K562 (cell line): ENCODE measurements around the gene MRPL58. TPM values are rescaled to one million over a fixed set of nuclear protein-coding genes. Genes with fewer than 3 reads are reported as not detected.

ENCODE experiments used
- ZNF121 ChIP-seq: sonication (generic); formaldehyde crosslinking; conservative IDR thresholded peaks from 2 replicates; pipeline ENCODE4 v1.8.0; 2022; ENCODE audit warnings: missing genetic modification reagents
- polyA plus RNA-seq, 8 experiments: library from polyadenylated mRNA; depleted of rRNA in 4 of 8; stranded (reverse) in 5 of 8; unstranded in 3 of 8; fragments of >200 nt; fragmentation: Nextera tagmentation in 2 of 8; fragmentation: Illumina TruSeq in 1 of 8; extraction: Ambion mirVana in 2 of 8; extraction: Trizol in 1 of 8; gene quantifications; 2 replicates each; pipeline versions ENCODE4 v1.2.1 to v1.2.3, GENCODE V29; 2011 to 2014; ENCODE audit warnings: inconsistent platforms in 1 of 8, missing spikeins in 1 of 8
- total RNA-seq, 7 experiments: library from RNA; depleted of rRNA in 6 of 7; stranded (reverse); fragments of >200 nt in 6 of 7; fragmentation: Illumina TruSeq in 2 of 7; extraction: Trizol in 2 of 7; gene quantifications; 2 replicates each; pipeline versions ENCODE4 v1.2.1 to v1.2.3, GENCODE V29; 2011 to 2021; ENCODE audit warnings: low replicate concordance in 1 of 7
- TF ChIP-seq, protein P1 (sequence below): fragments of 250-450 bp; sonication (Bioruptor Pico); IDR thresholded peaks from 2 replicates; pipeline ENCODE4 v1.4.0; 2020
- TF ChIP-seq, protein P2 (sequence below): fragments of 450-650 bp; conservative IDR thresholded peaks from 2 replicates; pipeline ENCODE4 v1.6.1; 2016; ENCODE audit warnings: missing genetic modification characterization, low read depth, mild to moderate bottlenecking, control low read depth, missing compliant biosample characterization

The MRPL58 gene
- total and polyA plus RNA-seq, 9 of the 15 experiments (the other 6 are each of a cell fraction or from before 2014, with no cell fraction given), result 30.8 to 107 (median 72.4) TPM

DNA sequence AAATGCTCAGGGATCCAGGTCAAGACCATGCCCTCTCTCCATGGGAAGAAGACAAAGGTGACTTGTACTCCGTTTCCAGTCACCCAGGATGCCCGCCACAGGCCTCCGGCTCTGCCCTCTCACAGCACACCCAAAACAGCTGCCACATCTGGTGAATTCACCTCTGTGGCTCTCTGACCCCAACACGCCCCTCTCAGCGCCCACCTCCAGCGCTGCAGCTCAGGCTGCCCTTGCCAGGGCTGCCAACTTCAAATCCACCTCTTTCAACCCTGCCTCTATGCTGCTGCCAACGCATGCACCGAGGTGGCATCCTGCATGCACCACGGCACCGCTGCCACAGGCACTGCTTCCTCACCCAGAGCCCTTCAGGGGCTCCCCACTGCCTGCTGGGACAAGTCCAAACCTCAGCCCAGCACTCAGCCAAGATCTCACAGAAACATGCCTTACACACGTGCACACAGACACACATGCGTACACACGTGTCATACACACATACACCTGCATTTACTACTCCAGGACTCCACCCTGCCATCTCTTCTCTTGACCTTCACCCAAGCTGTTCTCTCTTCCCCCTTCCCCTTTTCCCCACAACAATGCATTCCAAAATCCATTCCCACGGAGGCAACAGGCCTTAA lies 47.4 kb upstream of the MRPL58 start (continued):
- TF ChIP-seq, protein P1, sequence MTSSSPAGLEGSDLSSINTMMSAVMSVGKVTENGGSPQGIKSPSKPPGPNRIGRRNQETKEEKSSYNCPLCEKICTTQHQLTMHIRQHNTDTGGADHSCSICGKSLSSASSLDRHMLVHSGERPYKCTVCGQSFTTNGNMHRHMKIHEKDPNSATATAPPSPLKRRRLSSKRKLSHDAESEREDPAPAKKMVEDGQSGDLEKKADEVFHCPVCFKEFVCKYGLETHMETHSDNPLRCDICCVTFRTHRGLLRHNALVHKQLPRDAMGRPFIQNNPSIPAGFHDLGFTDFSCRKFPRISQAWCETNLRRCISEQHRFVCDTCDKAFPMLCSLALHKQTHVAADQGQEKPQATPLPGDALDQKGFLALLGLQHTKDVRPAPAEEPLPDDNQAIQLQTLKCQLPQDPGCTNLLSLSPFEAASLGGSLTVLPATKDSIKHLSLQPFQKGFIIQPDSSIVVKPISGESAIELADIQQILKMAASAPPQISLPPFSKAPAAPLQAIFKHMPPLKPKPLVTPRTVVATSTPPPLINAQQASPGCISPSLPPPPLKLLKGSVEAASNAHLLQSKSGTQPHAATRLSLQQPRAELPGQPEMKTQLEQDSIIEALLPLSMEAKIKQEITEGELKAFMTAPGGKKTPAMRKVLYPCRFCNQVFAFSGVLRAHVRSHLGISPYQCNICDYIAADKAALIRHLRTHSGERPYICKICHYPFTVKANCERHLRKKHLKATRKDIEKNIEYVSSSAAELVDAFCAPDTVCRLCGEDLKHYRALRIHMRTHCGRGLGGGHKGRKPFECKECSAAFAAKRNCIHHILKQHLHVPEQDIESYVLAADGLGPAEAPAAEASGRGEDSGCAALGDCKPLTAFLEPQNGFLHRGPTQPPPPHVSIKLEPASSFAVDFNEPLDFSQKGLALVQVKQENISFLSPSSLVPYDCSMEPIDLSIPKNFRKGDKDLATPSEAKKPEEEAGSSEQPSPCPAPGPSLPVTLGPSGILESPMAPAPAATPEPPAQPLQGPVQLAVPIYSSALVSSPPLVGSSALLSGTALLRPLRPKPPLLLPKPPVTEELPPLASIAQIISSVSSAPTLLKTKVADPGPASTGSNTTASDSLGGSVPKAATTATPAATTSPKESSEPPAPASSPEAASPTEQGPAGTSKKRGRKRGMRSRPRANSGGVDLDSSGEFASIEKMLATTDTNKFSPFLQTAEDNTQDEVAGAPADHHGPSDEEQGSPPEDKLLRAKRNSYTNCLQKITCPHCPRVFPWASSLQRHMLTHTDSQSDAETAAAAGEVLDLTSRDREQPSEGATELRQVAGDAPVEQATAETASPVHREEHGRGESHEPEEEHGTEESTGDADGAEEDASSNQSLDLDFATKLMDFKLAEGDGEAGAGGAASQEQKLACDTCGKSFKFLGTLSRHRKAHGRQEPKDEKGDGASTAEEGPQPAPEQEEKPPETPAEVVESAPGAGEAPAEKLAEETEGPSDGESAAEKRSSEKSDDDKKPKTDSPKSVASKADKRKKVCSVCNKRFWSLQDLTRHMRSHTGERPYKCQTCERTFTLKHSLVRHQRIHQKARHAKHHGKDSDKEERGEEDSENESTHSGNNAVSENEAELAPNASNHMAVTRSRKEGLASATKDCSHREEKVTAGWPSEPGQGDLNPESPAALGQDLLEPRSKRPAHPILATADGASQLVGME (CRISPR knock-in tag), result no peak
- TF ChIP-seq, protein P2, sequence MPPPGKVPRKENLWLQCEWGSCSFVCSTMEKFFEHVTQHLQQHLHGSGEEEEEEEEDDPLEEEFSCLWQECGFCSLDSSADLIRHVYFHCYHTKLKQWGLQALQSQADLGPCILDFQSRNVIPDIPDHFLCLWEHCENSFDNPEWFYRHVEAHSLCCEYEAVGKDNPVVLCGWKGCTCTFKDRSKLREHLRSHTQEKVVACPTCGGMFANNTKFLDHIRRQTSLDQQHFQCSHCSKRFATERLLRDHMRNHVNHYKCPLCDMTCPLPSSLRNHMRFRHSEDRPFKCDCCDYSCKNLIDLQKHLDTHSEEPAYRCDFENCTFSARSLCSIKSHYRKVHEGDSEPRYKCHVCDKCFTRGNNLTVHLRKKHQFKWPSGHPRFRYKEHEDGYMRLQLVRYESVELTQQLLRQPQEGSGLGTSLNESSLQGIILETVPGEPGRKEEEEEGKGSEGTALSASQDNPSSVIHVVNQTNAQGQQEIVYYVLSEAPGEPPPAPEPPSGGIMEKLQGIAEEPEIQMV (tag), result no peak
- no peak for TF ChIP-seq ZNF121 (CRISPR knock-in tag)
